ENCODE results near the gene NBPF15.
A peak's percentile ranks its signal among the peaks of the same experiment; 100 is the strongest.
"Not testable (repeated sequence)": the region's sequence is repeated elsewhere in the genome, so short reads cannot be mapped to it uniquely, and the experiment has no call there.

Gene NBPF15

GRCh38 chr1:144461136-144461759, at the start of gene NBPF15:
Gene NBPF15, minus strand, starts transcription at chr1:144461669. Its CDS starts 21,666 bp downstream, at chr1:144440003.
- DNase-seq, result peak; percentile 68

GRCh38 chr1:144496429-144496828, 35.0 kb upstream of the NBPF15 start:
- not testable (repeated sequence) for DNase-seq

GRCh38 chr1:144494130-144494529, 32.7 kb upstream of the NBPF15 start:
- DNase-seq, result not testable (repeated sequence)

- peak; percentile 16 for DNase-seq
Measured at GRCh38 chr1:144490394-144490793, 28.9 kb upstream of the NBPF15 start.

GRCh38 chr1:144487002-144487401, 25.5 kb upstream of the NBPF15 start:
- DNase-seq, result not testable (repeated sequence)

- DNase-seq, result not testable (repeated sequence)
Measured at GRCh38 chr1:144485048-144485993, 23.9 kb upstream of the NBPF15 start.

- not testable (repeated sequence) for DNase-seq
Measured at GRCh38 chr1:144473897-144474296, 12.4 kb upstream of the NBPF15 start.

GRCh38 chr1:144471434-144471833, 10.0 kb upstream of the NBPF15 start:
- DNase-seq, result not testable (repeated sequence)

- not testable (repeated sequence) for DNase-seq
Measured at GRCh38 chr1:144461778-144462177, 309 bp upstream of the NBPF15 start.

- peak; percentile 15 for DNase-seq
Measured at GRCh38 chr1:144460686-144461085, 783 bp downstream of the NBPF15 start.

- DNase-seq, result not testable (repeated sequence)
Measured at GRCh38 chr1:144442402-144442801, 19.1 kb downstream of the NBPF15 start.

- DNase-seq, result not testable (repeated sequence)
Measured at GRCh38 chr1:144439737-144440136, 21.7 kb downstream of the NBPF15 start.

GRCh38 chr1:144418891-144419694, 42.4 kb downstream of the NBPF15 start:
- peak; percentile 63 for DNase-seq

GRCh38 chr1:144413404-144414118, 47.9 kb downstream of the NBPF15 start:
- not testable (repeated sequence) for DNase-seq

GRCh38 chr1:144412491-144413403, 48.7 kb downstream of the NBPF15 start:
- DNase-seq, result peak; percentile 83

- DNase-seq, result peak; percentile 76
Measured at GRCh38 chr1:144412068-144412471, 49.4 kb downstream of the NBPF15 start.

GRCh38 chr1:144402807-144403206, 58.7 kb downstream of the NBPF15 start:
- DNase-seq, result not testable (repeated sequence)

GRCh38 chr1:144371651-144372050, 89.8 kb downstream of the NBPF15 start:
- not testable (repeated sequence) for DNase-seq

Data from activated CD4-positive, alpha-beta T cell treated with anti-CD3 and anti-CD28 coated beads, Interleukin-2, amount 50 U/mL, for 1 hour (primary cell).